Right renal pelvis (tissue), 4 donors: ENCODE data around the gene JMJD7. TPM values are rescaled to one million over a fixed set of nuclear protein-coding genes. Genes with fewer than 3 reads are reported as not detected.
"Not testable (repeated sequence)": the region's sequence is repeated elsewhere in the genome, so short reads cannot be mapped to it uniquely, and the experiment has no call there.

ENCODE experiments used
- DNase-seq, 4 donors: peaks; one replicate each; pipeline ENCODE4 v3.0.0-alpha.2; 2013; ENCODE audit warnings: low read depth in 4 of 4, low spot score in 3 of 4, missing footprints in 1 of 4
- polyA plus RNA-seq, 4 donors: library from polyadenylated mRNA; unstranded; fragments of 120-200 nt; gene quantifications; one replicate each; pipeline ENCODE4 v1.2.1, GENCODE V29; 2013; ENCODE audit not compliant: insufficient read length in 4 of 4

Gene JMJD7
- polyA plus RNA-seq, 4 donors, result 9.1 to 14.2 (median 11.5) TPM

- no peak for DNase-seq
These were observed 8.3 kb upstream of the JMJD7 start for GRCh38 chr15:41819455-41820050.

GRCh38 chr15:41820791-41821423, 7.0 kb upstream of the JMJD7 start:
- no peak for DNase-seq

- no peak for DNase-seq
These were observed 6.1 kb upstream of the JMJD7 start for GRCh38 chr15:41821831-41822230.

GRCh38 chr15:41822471-41822870, 5.4 kb upstream of the JMJD7 start:
- DNase-seq, result no peak

GRCh38 chr15:41822957-41823356, 4.9 kb upstream of the JMJD7 start:
- DNase-seq, result no peak

GRCh38 chr15:41823502-41823901, 4.4 kb upstream of the JMJD7 start:
- no peak for DNase-seq

- DNase-seq, result no peak
These were observed 3.7 kb upstream of the JMJD7 start for GRCh38 chr15:41824062-41824745.

- no peak for DNase-seq
These were observed 2.7 kb upstream of the JMJD7 start for GRCh38 chr15:41825145-41825544.

GRCh38 chr15:41825572-41826535, 2.0 kb upstream of the JMJD7 start:
- no peak for DNase-seq

GRCh38 chr15:41827290-41827879, 507 bp upstream of the JMJD7 start:
- no peak for DNase-seq

- DNase-seq, result no peak
These were observed 882 bp downstream of the JMJD7 start for GRCh38 chr15:41828807-41829141.

GRCh38 chr15:41829959-41830646, 2.2 kb downstream of the JMJD7 start:
- no peak for DNase-seq

GRCh38 chr15:41831291-41831690, 3.4 kb downstream of the JMJD7 start:
- not testable (repeated sequence) for DNase-seq

GRCh38 chr15:41832208-41832607, 4.3 kb downstream of the JMJD7 start:
- no peak for DNase-seq

- no peak for DNase-seq
These were observed 5.0 kb downstream of the JMJD7 start for GRCh38 chr15:41832875-41833274.

- no peak for DNase-seq
These were observed 6.2 kb downstream of the JMJD7 start for GRCh38 chr15:41834096-41834495.

- DNase-seq, result no peak
These were observed 8.2 kb downstream of the JMJD7 start for GRCh38 chr15:41836073-41836472.

GRCh38 chr15:41836713-41837454, 9.0 kb downstream of the JMJD7 start:
- DNase-seq, result no peak

- no peak for DNase-seq
These were observed 10.6 kb downstream of the JMJD7 start, which contains the start of gene PLA2G4B for GRCh38 chr15:41838400-41838897. Gene PLA2G4B (plus strand): TSS chr15:41838847. CDS start chr15:41838914, 67 bp downstream.
